H1 (cell line): ENCODE data around the gene VPS11. TPM values are rescaled to one million over a fixed set of nuclear protein-coding genes. Genes with fewer than 3 reads are reported as not detected.

Experiments
- CTCF ChIA-PET: fragments of 300-600 bp; sonication (Branson Sonifier 250); formaldehyde crosslinking; loops from one replicate; lab custom pipeline; 2021; ENCODE audit not compliant: partially characterized antibody; lab: Charles Lee
- POLR2A ChIA-PET: fragments of 300-600 bp; sonication (Branson Sonifier 250); formaldehyde crosslinking; loops from one replicate; lab custom pipeline; 2021; ENCODE audit warnings: inconsistent platforms; ENCODE audit not compliant: partially characterized antibody; lab: Charles Lee
- DNase-seq, 2 experiments: peaks; one replicate each; pipeline versions ENCODE4 v3.0.0 to v3.0.0-alpha.2; 2010 to 2022; ENCODE audit warnings: low spot score in 2 of 2, low read depth in 1 of 2, mixed read lengths in 1 of 2
- FAIRE-seq: peaks from 2 replicates; lab custom pipeline; 2011; peaks lifted over from hg19 to GRCh38; lab: Jason Lieb, UNC
- H2AFZ ChIP-seq: 2 replicates; pipeline ENCODE4 v1.8.1; 2012; ENCODE audit warnings: low read length, inconsistent platforms
- H2AK5ac ChIP-seq: 2 replicates; pipeline ENCODE4 v1.6.1; 2013; ENCODE audit warnings: low read depth, low read length
- H2BK120ac ChIP-seq: replicated peaks from 2 replicates; pipeline ENCODE3; 2013; ENCODE audit warnings: low read depth, low read length, inconsistent platforms
- H2BK12ac ChIP-seq: 2 replicates; pipeline ENCODE4 v1.6.1; 2013; ENCODE audit warnings: low read depth, low read length
- H2BK15ac ChIP-seq: 2 replicates; pipeline ENCODE4 v1.6.1; 2013; ENCODE audit warnings: low read length
- H2BK20ac ChIP-seq: 2 replicates; pipeline ENCODE4 v1.6.1; 2013; ENCODE audit warnings: low read length
- H2BK5ac ChIP-seq: 2 replicates; pipeline ENCODE4 v1.6.1; 2013; ENCODE audit warnings: low read depth, low read length
- H3K14ac ChIP-seq: 2 replicates; pipeline ENCODE4 v1.6.1; 2013; ENCODE audit warnings: inconsistent platforms; ENCODE audit not compliant: insufficient read length
- H3K18ac ChIP-seq: 2 replicates; pipeline ENCODE4 v1.6.1; 2013; ENCODE audit warnings: low read length; ENCODE audit errors: extremely low read depth
- H3K23ac ChIP-seq: 2 replicates; pipeline ENCODE4 v1.6.1; 2013; ENCODE audit warnings: inconsistent platforms; ENCODE audit not compliant: insufficient read length
- H3K23me2 ChIP-seq: 2 replicates; pipeline ENCODE4 v1.6.1; 2013; ENCODE audit warnings: low read depth, low read length
- H3K27ac ChIP-seq: 2 replicates; pipeline ENCODE4 v1.6.1; 2011; ENCODE audit warnings: low read depth, low read length, inconsistent platforms
- H3K27me3 ChIP-seq, 4 experiments: replicated peaks in 1 of 4; 1 replicate in 1 of 4; 2 replicates in 3 of 4; pipeline versions ENCODE4 v1.6.1 to v1.8.1; 2011 to 2013; ENCODE audit warnings: low read length in 3 of 4, mild to moderate bottlenecking in 3 of 4, inconsistent platforms in 2 of 4, mixed read lengths in 2 of 4, moderate library complexity in 1 of 4; ENCODE audit not compliant: control insufficient read depth in 3 of 4, insufficient read depth in 3 of 4; ENCODE audit errors: extremely low read depth in 1 of 4
- H3K36me3 ChIP-seq, 4 experiments: 2 replicates each; pipeline versions ENCODE4 v1.6.1 to v1.8.1; 2011 to 2013; ENCODE audit warnings: mild to moderate bottlenecking in 4 of 4, low read length in 3 of 4, moderate library complexity in 2 of 4, control low read depth in 1 of 4, inconsistent platforms in 1 of 4; ENCODE audit not compliant: insufficient read depth in 4 of 4, control insufficient read depth in 2 of 4
- H3K4ac ChIP-seq: replicated peaks from 2 replicates; pipeline ENCODE3; 2013; ENCODE audit warnings: low read length, low read depth, mixed read lengths, inconsistent platforms; ENCODE audit not compliant: insufficient read length
- H3K4me1 ChIP-seq, 4 experiments: replicated peaks in 1 of 4; 1 replicate in 1 of 4; 2 replicates in 3 of 4; pipeline versions ENCODE4 v1.6.1 to v1.8.1; 2011 to 2013; ENCODE audit warnings: low read length in 3 of 4, inconsistent platforms in 2 of 4, mixed read lengths in 1 of 4; ENCODE audit not compliant: insufficient read depth in 4 of 4, control insufficient read depth in 3 of 4
- H3K4me2 ChIP-seq, 2 experiments: 2 replicates each; pipeline versions ENCODE4 v1.6.1 to v1.8.1; 2011 to 2013; ENCODE audit warnings: low read depth in 2 of 2, low read length in 2 of 2, control low read depth in 1 of 2, inconsistent platforms in 1 of 2, mild to moderate bottlenecking in 1 of 2; ENCODE audit not compliant: insufficient read depth in 1 of 2
- H3K4me3 ChIP-seq, 4 experiments: fragments of 200-600, 300-600 bp in 1 of 4; sonication (generic), shearing (Covaris generic), sonication (Bioruptor Twin) in 1 of 4; 2 replicates each; pipeline versions ENCODE4 v1.5.1 to v1.8.1; 2011 to 2016; ENCODE audit warnings: low read length in 4 of 4, low read depth in 3 of 4, control low read depth in 2 of 4, inconsistent platforms in 2 of 4, mild to moderate bottlenecking in 2 of 4, mixed read lengths in 1 of 4, moderate library complexity in 1 of 4; ENCODE audit not compliant: insufficient read depth in 2 of 4; ENCODE audit errors: extremely low read depth in 1 of 4
- H3K56ac ChIP-seq: replicated peaks from 2 replicates; pipeline ENCODE3; 2013; ENCODE audit warnings: low read depth, mild to moderate bottlenecking, mixed read lengths, low read length, inconsistent platforms; ENCODE audit not compliant: insufficient read length
- H3K79me1 ChIP-seq: 2 replicates; pipeline ENCODE4 v1.6.1; 2013; ENCODE audit warnings: low read depth, low read length, control low read depth
- H3K79me2 ChIP-seq, 2 experiments: 2 replicates each; pipeline versions ENCODE4 v1.6.1 to v1.8.1; 2012 to 2013; ENCODE audit warnings: low read length in 2 of 2, mild to moderate bottlenecking in 2 of 2, inconsistent platforms in 1 of 2; ENCODE audit not compliant: insufficient read depth in 2 of 2, control insufficient read depth in 1 of 2
- H3K9ac ChIP-seq, 4 experiments: replicated peaks in 1 of 4; 1 replicate in 1 of 4; 2 replicates in 3 of 4; pipeline versions ENCODE4 v1.6.1 to v1.8.1; 2011 to 2013; ENCODE audit warnings: low read depth in 3 of 4, low read length in 3 of 4, control low read depth in 2 of 4, mild to moderate bottlenecking in 2 of 4, moderate library complexity in 2 of 4, inconsistent platforms in 1 of 4; ENCODE audit errors: extremely low read depth in 1 of 4
- H3K9me3 ChIP-seq, 2 experiments: 2 replicates each; pipeline versions ENCODE4 v1.6.1 to v1.8.1; 2012 to 2013; ENCODE audit warnings: mild to moderate bottlenecking in 2 of 2, moderate library complexity in 2 of 2, control low read depth in 1 of 2, inconsistent platforms in 1 of 2, low read depth in 1 of 2, low read length in 1 of 2, mixed read lengths in 1 of 2; ENCODE audit not compliant: insufficient read depth in 2 of 2
- H4K20me1 ChIP-seq, 2 experiments: replicated peaks in 1 of 2; 2 replicates each; pipeline versions ENCODE3 to v1.8.1; 2011 to 2013; ENCODE audit warnings: inconsistent platforms in 2 of 2, low read length in 2 of 2, mild to moderate bottlenecking in 1 of 2; ENCODE audit not compliant: insufficient read depth in 2 of 2, control insufficient read depth in 1 of 2
- H4K5ac ChIP-seq: 2 replicates; pipeline ENCODE4 v1.6.1; 2013; ENCODE audit warnings: low read length, low read depth, mixed read lengths, inconsistent platforms; ENCODE audit not compliant: insufficient read length
- H4K8ac ChIP-seq: 2 replicates; pipeline ENCODE4 v1.8.0; 2013; ENCODE audit warnings: mild to moderate bottlenecking, moderate library complexity, low read length, inconsistent platforms; ENCODE audit not compliant: insufficient read depth; ENCODE audit errors: extremely low read depth
- H4K91ac ChIP-seq: replicated peaks from 2 replicates; pipeline ENCODE3; 2013; ENCODE audit warnings: low read length, mixed read lengths, inconsistent platforms; ENCODE audit not compliant: insufficient read length
- HDAC6 ChIP-seq: IDR thresholded peaks from one replicate; pipeline ENCODE4 v1.7.1; 2012; ENCODE audit warnings: low read depth, mild to moderate bottlenecking, inconsistent platforms, low read length, moderate library complexity
- WGBS, 2 experiments: shearing (Covaris generic) in 1 of 2; methylation state at CpG; one replicate each; pipeline versions ENCODE4 v1.1.6 to v1.1.7; 2013 to 2015; ENCODE audit warnings: low lambda C conversion rate in 2 of 2, mixed read lengths in 2 of 2, inconsistent platforms in 1 of 2, low coverage in 1 of 2, missing lambda C conversion rate in 1 of 2; ENCODE audit not compliant: insufficient replicate concordance in 2 of 2, insufficient coverage in 1 of 2, insufficient read length in 1 of 2; ENCODE audit errors: extremely low coverage in 1 of 2, missing lambda C conversion rate in 1 of 2; 5-methylcytosine and 5-hydroxymethylcytosine counted together
- polyA plus RNA-seq, 7 experiments: library from polyadenylated mRNA; depleted of rRNA in 3 of 7; stranded (reverse) in 5 of 7; unstranded in 2 of 7; fragments of >200 nt in 5 of 7; fragments of 200-250 nt in 2 of 7; gene quantifications; 1 replicate in 5 of 7; 2 replicates in 1 of 7; 4 replicates in 1 of 7; pipeline versions ENCODE4 v1.2.1 to v1.2.3, GENCODE V29; 2011 to 2013; ENCODE audit warnings: missing spikeins in 2 of 7, mixed read lengths in 2 of 7
- total RNA-seq: library from RNA; stranded (reverse); fragmentation: NEBNext Ultra II Directional; extraction: Animal tissue kit (Norgen Biotek cat#: 25700); gene quantifications from 2 replicates; pipeline ENCODE4 v1.2.1, GENCODE V29; 2021

Gene VPS11
- total and polyA plus RNA-seq, 2 of the 8 experiments (the other 6 are each of a cell fraction or from before 2014, with no cell fraction given) = 13.1 to 15.5 TPM

DNA sequence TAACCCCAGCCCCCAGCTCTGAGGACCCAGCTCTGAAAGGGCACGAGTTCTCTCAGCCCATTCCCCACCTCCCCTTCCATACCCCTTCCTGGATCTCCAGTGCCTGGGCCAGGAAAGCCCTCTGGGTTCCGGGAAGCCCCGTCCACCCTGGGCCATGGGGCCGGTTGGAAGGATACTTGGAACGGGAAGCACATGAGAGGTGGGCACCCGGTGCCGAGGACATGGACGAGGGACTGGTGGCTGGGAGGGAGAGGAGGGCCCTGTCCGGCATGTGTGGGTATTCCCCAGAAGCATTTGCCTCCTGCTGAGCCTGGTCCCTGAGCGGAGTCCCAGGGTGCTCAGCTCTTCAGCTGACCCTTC lies 48.6 kb downstream of the VPS11 start:
- H3K4me2 ChIP-seq = no peak overlapping the region
- H3K4me1 ChIP-seq = peaks cover 0 to 4% (median 1%) of the 10 kb centered on the region in 4 experiments; a peak in 2 of 7 replicates
- FAIRE-seq (no peak), DNase-seq (no peak)
- TF ChIP-seq HDAC6 = no peak
- H2BK5ac ChIP-seq = no peak overlapping the region
- no peaks in the 10 kb centered on the region for H3K27me3 ChIP-seq
- CTCF ChIA-PET = interaction anchor here (0.6 to 2.0 kb wide), 7 partner anchors 12 to 207 kb away, joined by 3 to 5 read pairs (median 3); no protein-coding TSS in a partner anchor
- no peak overlapping the region for H4K5ac ChIP-seq
- no peaks in the 10 kb centered on the region for H3K79me2 ChIP-seq
- no peaks in the 10 kb centered on the region for H3K36me3 ChIP-seq
- no peak overlapping the region for H2AFZ ChIP-seq
- H3K9me3 ChIP-seq = no peaks in the 10 kb centered on the region
- H3K9ac ChIP-seq = no peak overlapping the region
- H2BK12ac ChIP-seq = no peak overlapping the region
- H3K4me3 ChIP-seq = no peak overlapping the region
- no peaks in the 10 kb centered on the region for H3K79me1 ChIP-seq
- H2BK15ac ChIP-seq = no peak overlapping the region
- H3K27ac ChIP-seq = no peak overlapping the region
- no peak overlapping the region for H2BK120ac ChIP-seq
- no peak overlapping the region for H3K23ac ChIP-seq
- H3K4ac ChIP-seq = no peak overlapping the region
- no peaks in the 10 kb centered on the region for H4K20me1 ChIP-seq
- WGBS, 2 experiments = 86% methylated on average over 8 of the region's 10 CpGs; no CpG with 5 or more reads in 1 of the 2 experiments
- POLR2A ChIA-PET = interaction anchor here (0.6 to 2.1 kb wide), 4 partner anchors 9 to 65 kb away, joined by 3 to 14 read pairs (median 6); partner anchors contain the start of gene C2CD2L
- H3K18ac ChIP-seq = no peak overlapping the region
- no peak overlapping the region for H3K14ac ChIP-seq
- H3K23me2 ChIP-seq = no peaks in the 10 kb centered on the region; the same call in 1 of the 2 replicates
- no peak overlapping the region for H4K8ac ChIP-seq
- H4K91ac ChIP-seq = no peak overlapping the region
- H2BK20ac ChIP-seq = no peak overlapping the region
- H2AK5ac ChIP-seq = no peak overlapping the region
- H3K56ac ChIP-seq = no peak overlapping the region
